RWPE2 (cell line): ENCODE data around the gene TSPEAR.
"Not testable (repeated sequence)": the region's sequence is repeated elsewhere in the genome, so short reads cannot be mapped to it uniquely, and the experiment has no call there.

Source experiments
- ATAC-seq: fragments of 200-7000 bp; cut with Tn5 transposase; 3 replicates; pipeline ENCODE4 v1.9.1; 2021; ENCODE audit warnings: low read depth
- DNase-seq: peaks from one replicate; pipeline ENCODE4 v3.0.0-alpha.2; 2020; ENCODE audit warnings: low spot score
- H3K27ac ChIP-seq: fragments of 450-650 bp; 2 replicates; pipeline ENCODE4 v1.5.1; 2017; ENCODE audit warnings: mild to moderate bottlenecking; ENCODE audit not compliant: poor library complexity, severe bottlenecking
- H3K27me3 ChIP-seq: fragments of 250-450 bp; sonication (Bioruptor Pico); 2 replicates; pipeline ENCODE4 v1.5.1; 2021; ENCODE audit warnings: mild to moderate bottlenecking, moderate library complexity; ENCODE audit not compliant: insufficient read depth, poor library complexity, severe bottlenecking
- H3K36me3 ChIP-seq: fragments of 250-450 bp; sonication (Bioruptor Pico); 2 replicates; pipeline ENCODE4 v1.5.1; 2020; ENCODE audit warnings: low read depth, mild to moderate bottlenecking, moderate library complexity
- H3K4me1 ChIP-seq: fragments of 250-450 bp; sonication (Bioruptor Pico); 2 replicates; pipeline ENCODE4 v1.5.1; 2021; ENCODE audit warnings: mild to moderate bottlenecking, moderate library complexity; ENCODE audit not compliant: insufficient read depth, poor library complexity, severe bottlenecking
- H3K4me3 ChIP-seq: fragments of 250-450 bp; sonication (Bioruptor Pico); 2 replicates; pipeline ENCODE4 v1.5.1; 2021; ENCODE audit warnings: mild to moderate bottlenecking, moderate library complexity; ENCODE audit not compliant: severe bottlenecking
- H3K9me3 ChIP-seq: fragments of 250-450 bp; sonication (Bioruptor Pico); 2 replicates; pipeline ENCODE4 v1.5.1; 2021; ENCODE audit warnings: mild to moderate bottlenecking, moderate library complexity; ENCODE audit not compliant: severe bottlenecking
- TF ChIP-seq, protein P1 (sequence below): fragments of 450-650 bp; IDR thresholded peaks from one replicate; pipeline ENCODE4 v1.5.1; 2017; ENCODE audit warnings: mild to moderate bottlenecking, moderate library complexity; ENCODE audit not compliant: poor library complexity, severe bottlenecking

The TSPEAR gene

DNA sequence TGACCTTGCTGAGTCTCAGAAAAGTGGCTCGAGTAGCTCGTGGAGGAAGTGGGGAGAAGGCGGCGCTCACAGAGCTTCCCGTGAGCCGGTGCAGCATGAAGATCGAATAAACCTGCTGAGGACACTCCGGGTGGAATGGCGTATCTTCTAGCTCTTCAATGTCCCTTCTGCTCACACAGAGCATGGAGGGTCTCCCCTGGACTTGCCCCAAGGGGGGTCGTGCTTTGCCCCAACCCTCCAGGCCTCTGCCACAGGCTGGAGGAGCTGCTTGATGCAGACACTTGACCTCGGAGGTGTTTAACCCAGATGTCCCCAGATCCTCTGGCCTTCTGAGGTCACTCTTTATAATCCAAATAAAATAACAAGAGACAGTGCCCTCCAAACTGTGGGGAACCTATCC, 16.6 kb downstream of the TSPEAR start:
- DNase-seq = no peak
- Histone ChIP-seq H3K27me3 (peaks cover 27% of the 10 kb centered on the region), H3K27ac (no peak overlapping the region), H3K4me3 (no peak overlapping the region), H3K9me3 (peaks cover 8% of the 10 kb centered on the region), H3K4me1 (no peaks in the 10 kb centered on the region), H3K36me3 (no peaks in the 10 kb centered on the region)
- TF ChIP-seq, protein P1, sequence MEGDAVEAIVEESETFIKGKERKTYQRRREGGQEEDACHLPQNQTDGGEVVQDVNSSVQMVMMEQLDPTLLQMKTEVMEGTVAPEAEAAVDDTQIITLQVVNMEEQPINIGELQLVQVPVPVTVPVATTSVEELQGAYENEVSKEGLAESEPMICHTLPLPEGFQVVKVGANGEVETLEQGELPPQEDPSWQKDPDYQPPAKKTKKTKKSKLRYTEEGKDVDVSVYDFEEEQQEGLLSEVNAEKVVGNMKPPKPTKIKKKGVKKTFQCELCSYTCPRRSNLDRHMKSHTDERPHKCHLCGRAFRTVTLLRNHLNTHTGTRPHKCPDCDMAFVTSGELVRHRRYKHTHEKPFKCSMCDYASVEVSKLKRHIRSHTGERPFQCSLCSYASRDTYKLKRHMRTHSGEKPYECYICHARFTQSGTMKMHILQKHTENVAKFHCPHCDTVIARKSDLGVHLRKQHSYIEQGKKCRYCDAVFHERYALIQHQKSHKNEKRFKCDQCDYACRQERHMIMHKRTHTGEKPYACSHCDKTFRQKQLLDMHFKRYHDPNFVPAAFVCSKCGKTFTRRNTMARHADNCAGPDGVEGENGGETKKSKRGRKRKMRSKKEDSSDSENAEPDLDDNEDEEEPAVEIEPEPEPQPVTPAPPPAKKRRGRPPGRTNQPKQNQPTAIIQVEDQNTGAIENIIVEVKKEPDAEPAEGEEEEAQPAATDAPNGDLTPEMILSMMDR = no peak
- no peak for ATAC-seq

DNA sequence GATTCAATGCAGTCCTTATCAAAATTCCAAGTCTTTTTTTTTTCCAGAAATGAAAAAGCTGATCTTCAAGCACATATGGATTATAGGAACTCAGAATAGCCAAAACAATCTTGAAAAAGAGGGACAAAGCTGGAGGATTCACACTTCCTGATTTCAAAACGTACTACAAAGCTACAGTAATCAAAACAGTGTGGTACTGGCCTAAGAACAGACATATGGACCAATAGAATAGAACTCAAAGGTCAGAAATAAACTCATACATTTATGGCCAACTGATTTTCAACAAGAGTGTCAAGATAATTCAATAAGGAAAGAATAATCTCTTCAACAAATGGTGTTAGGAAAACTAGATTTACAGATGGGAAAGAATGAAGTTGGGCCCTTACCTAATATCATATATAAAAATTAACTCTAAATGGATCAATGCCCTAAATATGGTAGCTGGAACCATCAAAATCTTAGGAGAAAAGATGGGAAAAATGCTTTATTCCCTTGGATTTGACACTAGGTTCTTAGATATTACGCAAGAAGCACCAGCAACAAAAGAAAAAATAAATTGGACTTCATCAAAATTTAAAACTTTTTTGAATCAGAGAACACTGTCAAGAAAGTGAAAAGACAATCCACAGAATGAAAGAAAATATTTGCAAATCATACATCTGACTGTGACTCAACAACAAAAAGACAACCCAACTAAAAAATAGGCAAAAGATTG, 18.4 kb downstream of the TSPEAR start:
- H3K4me1 ChIP-seq = no peaks in the 10 kb centered on the region
- peaks cover 8% of the 10 kb centered on the region for H3K9me3 ChIP-seq
- ATAC-seq (no peak), DNase-seq (no peak)
- no peak overlapping the region for H3K4me3 ChIP-seq
- TF ChIP-seq, protein P1 = no peak
- no peak overlapping the region for H3K27ac ChIP-seq
- peaks cover 17% of the 10 kb centered on the region for H3K27me3 ChIP-seq
- no peaks in the 10 kb centered on the region for H3K36me3 ChIP-seq

DNA sequence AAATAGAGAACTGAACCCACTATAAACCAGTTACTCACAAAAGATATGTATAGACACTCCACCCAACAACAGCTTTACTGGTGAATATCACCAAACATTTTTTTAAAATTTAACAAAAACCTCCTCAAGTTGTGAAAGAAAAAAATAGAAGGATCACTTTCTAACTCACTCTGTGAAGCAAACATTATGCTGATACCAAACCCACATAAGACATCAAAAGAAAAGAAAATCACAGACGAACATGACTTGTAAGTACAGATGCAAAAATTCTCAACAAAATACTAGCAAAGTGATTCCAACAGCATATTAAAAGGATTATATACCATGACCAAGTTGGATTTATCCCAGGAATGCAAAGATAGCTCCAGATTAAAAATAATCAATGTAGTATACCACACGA, 19.7 kb downstream of the TSPEAR start:
- no peak for ATAC-seq
- no peak overlapping the region for H3K4me3 ChIP-seq
- peaks cover 8% of the 10 kb centered on the region for H3K9me3 ChIP-seq
- H3K4me1 ChIP-seq = no peaks in the 10 kb centered on the region
- H3K27me3 ChIP-seq = peaks cover 24% of the 10 kb centered on the region
- no peak for DNase-seq
- H3K27ac ChIP-seq = no peak overlapping the region
- H3K36me3 ChIP-seq = no peaks in the 10 kb centered on the region
- TF ChIP-seq, protein P1 = no peak

DNA sequence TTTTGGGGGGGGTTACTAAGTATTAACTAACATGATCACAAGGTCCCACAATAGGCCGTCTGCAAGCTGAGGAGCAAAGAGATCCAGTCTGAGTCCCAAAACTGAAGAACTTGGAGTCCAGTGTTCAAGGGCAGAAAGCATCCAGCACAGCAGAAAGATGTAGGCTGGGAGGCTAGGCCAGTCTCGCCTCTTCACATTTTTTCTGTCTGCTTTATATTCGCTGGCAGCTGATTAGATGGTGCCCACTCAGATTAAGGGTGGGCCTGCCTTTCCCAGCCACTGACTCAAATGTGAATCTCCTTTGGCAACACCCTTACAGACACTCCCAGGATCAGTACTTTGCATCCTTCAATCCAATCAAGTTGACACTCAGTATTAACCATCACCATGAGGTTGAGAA, 21.6 kb downstream of the TSPEAR start:
- H3K27me3 ChIP-seq = peaks cover 24% of the 10 kb centered on the region
- ATAC-seq, H3K27ac ChIP-seq, H3K4me1 ChIP-seq, H3K4me3 ChIP-seq, H3K9me3 ChIP-seq, DNase-seq, H3K36me3 ChIP-seq: not testable (repeated sequence)

DNA sequence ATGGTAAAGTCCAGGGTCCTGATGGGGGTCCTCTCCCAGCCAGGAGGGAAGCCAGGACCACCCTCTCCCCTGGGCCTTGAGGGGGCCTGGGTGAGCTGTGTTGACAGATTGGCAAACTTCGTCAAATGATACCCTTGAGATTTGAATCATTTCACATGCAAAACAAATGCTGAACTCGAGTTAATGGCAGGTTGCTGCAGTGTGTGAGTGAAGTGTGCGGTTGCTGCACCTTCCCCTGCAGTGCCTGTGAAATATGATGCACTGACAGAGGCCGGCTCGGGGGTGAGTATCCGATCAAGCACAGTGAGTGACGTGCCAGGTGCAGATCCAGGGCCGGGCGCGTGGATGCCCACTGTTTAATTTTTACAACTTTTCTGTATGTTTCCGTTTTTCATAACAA, 23.7 kb downstream of the TSPEAR start:
- H3K9me3 ChIP-seq = peaks cover under 1% of the 10 kb centered on the region
- DNase-seq = no peak
- no peak for ATAC-seq
- no peak overlapping the region for H3K4me3 ChIP-seq
- no peaks in the 10 kb centered on the region for H3K4me1 ChIP-seq
- H3K27ac ChIP-seq = no peak overlapping the region
- no peaks in the 10 kb centered on the region for H3K36me3 ChIP-seq
- H3K27me3 ChIP-seq = peaks cover 24% of the 10 kb centered on the region
- TF ChIP-seq, protein P1 = no peak
